Astrocyte of the hippocampus (primary cell): ENCODE measurements around the gene LILRA6.
"Not testable (repeated sequence)": the region's sequence is repeated elsewhere in the genome, so short reads cannot be mapped to it uniquely, and the experiment has no call there.

Experiments used
- DNase-seq: peaks from one replicate; pipeline ENCODE4 v3.0.0; 2011; ENCODE audit warnings: low read depth, low spot score

LILRA6 gene

DNA sequence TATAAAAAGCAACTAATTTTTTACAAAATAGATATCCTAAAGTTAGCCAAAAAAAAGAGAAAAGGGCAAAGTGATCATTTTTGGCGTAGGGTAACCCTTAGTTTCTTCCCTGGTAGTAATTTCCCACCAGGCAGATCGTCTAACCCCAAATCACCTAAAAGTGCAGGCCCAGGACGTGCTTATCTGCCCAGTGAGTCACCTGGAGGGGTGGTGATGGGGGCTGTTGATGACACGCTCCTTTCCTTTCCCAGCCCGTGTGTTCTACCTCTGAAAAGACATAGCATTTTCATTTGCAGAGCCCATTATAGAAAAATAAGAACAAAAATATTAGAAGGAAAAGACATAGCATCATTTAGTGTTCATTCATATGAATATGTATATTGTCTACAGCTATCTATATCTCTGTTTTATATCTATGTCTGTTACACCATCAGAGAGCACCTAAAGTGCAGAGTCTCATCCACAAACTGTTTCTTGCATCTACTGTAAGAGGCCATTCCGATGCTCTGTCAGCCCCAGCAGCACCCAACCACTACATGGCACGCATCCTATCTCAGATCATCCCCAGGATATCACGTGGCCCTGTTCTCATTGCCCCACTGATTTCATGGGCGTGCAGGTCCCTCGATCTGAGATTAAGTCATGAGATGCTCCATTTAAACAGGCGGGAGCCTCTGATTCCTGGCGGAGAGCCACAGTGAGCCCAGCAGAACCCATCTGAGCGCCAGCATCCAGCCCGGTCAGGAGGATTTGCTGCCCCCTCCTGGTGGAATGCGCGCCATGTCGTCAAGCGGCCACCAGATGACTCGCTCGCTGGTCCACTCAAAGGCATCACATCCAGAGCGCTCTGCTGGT lies 11.3 kb downstream of the LILRA6 start:
- DNase-seq, result peak; percentile 87

DNA sequence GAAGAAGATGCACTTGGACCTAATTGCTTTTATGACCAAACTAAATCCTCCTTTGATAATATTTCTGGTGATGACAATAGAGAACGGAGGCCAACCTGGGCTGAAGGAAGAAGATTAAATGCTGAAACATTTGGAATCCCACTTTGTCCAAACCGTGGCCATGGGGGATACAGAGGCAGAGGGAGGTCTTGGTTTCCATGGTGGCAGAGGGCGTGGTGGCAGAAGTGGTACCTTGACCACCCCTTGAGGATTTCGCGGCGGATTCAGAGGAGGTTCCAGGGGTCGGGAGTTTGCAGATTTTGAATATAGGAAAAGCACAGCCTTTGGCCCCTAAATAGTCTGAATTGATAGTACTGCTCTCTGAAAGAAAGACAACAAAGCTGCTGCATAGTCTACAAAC lies 12.6 kb downstream of the LILRA6 start:
- no peak for DNase-seq

GRCh38 chr19:54229146-54229545 lies 13.4 kb downstream of the LILRA6 start:
- no peak for DNase-seq

- not testable (repeated sequence) for DNase-seq
Measured at GRCh38 chr19:54224619-54225018, 18.0 kb downstream of the LILRA6 start.

GRCh38 chr19:54223937-54224281 lies 18.7 kb downstream of the LILRA6 start:
- not testable (repeated sequence) for DNase-seq

DNA sequence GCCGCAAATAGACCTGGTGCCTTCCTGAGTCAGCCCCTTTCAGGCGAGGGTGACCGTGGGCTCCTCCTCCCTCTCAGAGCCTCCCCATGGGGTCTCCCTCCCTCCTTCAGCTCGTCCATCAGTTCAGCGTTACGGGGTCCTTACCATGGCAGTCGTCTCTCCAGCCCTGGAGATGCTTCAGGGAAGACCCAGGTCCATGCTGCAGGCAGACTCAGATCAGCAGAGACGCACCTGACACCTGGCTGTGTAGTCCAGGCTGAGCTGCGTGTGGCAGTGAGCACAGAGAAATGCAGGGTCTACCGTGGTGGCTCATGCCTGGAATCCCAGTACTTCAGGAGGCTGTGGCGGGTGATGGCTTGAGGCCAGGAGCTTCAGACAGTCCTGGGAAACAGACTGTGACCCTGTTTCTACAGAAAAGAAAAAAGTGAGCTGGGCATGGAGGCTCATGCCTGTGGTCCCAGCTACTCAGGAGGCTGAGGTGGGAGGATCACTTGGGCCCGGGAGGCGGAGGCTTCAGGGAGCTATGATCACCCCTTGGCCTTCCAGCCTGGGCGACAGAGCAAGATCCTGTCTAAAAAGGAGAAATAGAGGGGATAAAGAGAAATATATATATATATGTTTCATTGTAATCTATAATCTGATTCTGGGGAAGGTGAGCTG lies 19.2 kb downstream of the LILRA6 start:
- peak; percentile 28 for DNase-seq

- not testable (repeated sequence) for DNase-seq
Measured at GRCh38 chr19:54222474-54223276, 19.9 kb downstream of the LILRA6 start, which contains the start of gene LILRB3. Gene LILRB3, minus strand, starts transcription at chr19:54223007. Its CDS starts 31 bp downstream, at chr19:54222976.

DNA sequence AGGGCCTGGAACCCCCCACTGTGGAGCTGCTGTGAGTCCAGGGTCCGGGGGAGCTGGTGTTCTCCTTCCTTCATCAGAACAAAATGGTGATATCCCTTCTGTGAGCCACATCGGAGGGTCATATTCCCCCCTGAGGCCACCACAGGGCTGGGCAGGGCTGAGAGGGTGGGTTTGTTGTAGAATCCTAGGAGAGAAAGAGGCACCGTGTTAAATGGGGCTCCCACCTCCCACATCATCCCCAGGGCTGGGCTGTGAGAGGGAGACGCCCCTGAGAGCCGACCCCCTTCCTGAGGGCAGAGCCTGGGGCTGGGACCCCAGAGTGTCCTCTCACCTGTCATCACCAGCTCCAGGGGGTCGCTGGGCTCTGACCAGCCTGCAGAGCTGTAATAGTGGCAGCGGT lies 20.6 kb downstream of the LILRA6 start:
- not testable (repeated sequence) for DNase-seq

GRCh38 chr19:54219702-54220101 lies 22.9 kb downstream of the LILRA6 start:
- not testable (repeated sequence) for DNase-seq

DNA sequence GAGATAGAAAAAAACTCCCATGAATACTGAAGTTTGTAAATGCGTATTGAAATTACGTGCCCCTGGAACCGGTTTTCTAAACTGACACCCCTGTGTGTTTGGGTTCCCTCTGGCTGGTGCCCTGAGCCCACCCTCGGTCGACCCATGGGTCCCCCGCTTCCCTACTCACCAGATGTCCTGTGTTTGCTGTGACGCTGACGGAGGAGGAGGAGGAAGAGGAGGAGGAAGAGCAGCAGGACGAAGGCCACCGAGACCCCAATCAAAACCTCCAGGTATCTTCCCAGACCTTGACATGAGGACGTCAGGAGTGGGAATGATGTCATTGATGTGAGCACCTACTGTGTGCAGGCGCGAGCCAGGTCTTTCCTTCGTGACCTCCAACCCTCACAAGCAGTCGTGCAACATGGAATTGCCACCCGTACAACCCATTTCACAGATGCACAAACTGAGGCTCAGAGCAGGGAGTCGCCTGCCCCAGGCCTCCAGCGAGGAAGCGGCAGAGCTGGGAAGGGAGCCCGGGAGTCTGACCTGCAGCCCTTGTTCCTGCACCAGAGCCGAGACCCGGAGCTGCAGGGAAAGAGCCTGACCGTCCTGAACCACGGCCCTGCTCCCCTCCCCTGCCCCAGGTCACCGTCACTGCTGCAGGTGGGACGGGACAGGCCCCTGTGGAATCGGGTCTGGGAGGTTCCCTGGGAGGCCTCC lies 23.5 kb downstream of the LILRA6 start:
- no peak for DNase-seq

GRCh38 chr19:54218259-54218658 lies 24.3 kb downstream of the LILRA6 start:
- DNase-seq, result no peak

DNA sequence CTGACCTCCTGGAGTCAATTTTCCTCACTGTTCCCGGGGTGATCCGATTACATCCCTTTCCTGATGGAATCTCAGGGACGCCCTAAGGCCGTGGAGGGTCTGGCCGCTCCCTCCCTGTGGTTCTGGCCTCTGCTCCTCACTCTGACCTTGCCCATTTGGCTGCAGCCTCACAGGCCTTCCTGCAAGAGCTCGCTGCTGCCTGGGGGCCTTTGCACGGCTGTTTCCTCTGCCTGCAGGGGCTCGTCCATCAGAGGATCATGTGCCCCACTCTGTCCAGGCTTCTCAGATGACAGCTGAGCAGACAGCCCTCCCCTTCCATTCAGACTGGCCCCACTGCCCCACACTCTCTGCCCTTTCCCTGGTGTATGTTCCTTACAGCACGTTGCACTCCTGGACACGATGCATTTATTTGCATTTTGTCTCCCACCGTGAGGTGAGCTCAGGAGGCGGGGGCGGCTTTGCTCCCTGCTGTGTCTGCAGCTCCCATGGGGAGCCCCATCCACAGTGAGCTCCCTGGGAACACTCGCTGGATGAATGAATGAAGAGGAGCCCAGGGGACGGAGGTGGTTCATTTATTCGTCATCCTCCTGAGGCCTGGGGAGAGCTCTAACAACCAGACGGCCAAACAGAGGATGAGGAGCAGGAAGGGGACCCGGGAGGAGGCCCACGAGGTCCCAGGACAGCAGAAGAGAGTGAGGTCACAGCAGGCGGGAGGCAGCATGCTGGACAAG lies 24.9 kb downstream of the LILRA6 start:
- not testable (repeated sequence) for DNase-seq

DNA sequence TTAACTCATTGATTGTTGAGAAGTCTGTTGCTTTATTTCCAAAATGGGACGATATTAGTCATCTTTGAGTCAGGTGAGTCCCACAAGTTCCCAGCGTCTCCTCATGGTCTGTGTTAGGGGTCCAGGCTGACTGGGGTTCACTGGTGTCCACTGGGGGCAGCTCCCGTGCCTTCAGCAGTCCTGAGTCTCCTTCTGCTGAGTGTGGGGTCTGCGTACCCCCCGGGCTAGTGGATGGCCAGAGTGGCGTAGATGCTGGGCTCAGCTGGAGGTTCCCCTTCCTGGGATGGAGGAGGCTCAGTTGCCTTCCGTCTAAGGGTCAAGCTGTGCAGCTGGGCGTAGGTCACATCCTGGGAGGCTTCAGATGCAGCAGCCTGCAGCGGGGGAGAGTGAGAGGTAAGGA lies 25.7 kb downstream of the LILRA6 start:
- DNase-seq, result no peak

DNA sequence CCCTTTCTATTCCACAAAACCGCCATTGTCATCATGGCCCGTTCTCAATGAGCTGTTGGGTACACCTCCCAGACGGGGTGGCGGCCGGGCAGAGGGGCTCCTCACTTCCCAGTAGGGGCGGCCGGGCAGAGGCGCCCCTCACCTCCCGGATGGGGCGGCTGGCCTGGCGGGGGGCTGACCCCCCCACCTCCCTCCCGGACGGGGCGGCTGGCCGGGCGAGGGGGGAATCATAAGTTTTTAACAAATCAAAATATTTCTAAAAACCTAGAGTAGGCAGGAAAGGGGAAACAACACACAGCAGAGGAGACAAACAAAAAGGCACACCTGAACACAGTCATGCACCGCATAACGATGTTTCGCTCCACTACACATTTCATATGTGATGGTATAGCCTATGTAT lies 27.9 kb downstream of the LILRA6 start:
- DNase-seq, result not testable (repeated sequence)

DNA sequence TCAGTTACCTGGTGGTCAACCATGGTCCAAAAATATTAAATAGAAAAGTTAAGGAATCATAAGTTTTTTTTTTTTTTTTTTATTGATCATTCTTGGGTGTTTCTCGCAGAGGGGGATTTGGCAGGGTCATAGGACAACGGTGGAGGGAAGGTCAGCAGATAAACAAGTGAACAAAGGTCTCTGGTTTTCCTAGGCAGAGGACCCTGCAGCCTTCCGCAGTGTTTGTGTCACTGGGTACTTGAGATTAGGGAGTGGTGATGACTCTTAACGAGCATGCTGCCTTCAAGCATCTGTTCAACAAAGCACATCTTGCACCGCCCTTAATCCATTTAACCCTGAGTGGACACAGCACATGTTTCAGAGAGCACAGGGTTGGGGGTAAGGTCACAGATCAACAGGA lies 28.4 kb downstream of the LILRA6 start:
- not testable (repeated sequence) for DNase-seq

DNA sequence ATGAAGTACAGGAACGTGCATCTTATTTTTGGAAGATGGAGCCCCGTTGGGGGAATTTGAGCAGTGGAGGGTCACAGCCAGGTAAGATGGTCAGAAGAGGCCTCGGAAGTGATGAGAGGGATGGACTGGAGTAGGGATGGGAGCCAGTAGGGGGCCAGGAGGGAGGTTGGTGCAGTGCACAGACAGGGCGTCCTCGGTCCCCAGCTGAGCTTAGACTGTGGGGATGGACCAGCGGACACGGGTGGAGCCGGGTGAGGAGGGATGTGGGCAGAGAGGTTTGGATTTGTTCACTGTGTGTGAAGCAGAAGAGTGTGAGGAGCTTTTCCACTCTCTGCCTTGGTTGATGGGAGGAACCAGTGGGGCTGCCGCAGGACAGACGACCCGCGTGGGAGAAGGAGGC lies 31.4 kb downstream of the LILRA6 start:
- no peak for DNase-seq

- DNase-seq, result peak; percentile 99
Measured at GRCh38 chr19:54209811-54210494, 32.6 kb downstream of the LILRA6 start.

- peak; percentile 8 for DNase-seq
Measured at GRCh38 chr19:54209058-54209810, 33.4 kb downstream of the LILRA6 start.

GRCh38 chr19:54208784-54209057 lies 33.9 kb downstream of the LILRA6 start:
- peak; percentile 10 for DNase-seq
